Mesenchymal stem cell (in vitro differentiated cells and primary cell): ENCODE measurements around the gene FAM117A.

Source experiments
- DNase-seq: peaks from one replicate; pipeline ENCODE4 v3.0.0-alpha.2; 2013
- H2AFZ ChIP-seq: one replicate; pipeline ENCODE4 v1.6.1; 2013; ENCODE audit warnings: low read depth, mild to moderate bottlenecking, control low read depth, inconsistent platforms, low read length, moderate library complexity
- H2AK5ac ChIP-seq: 2 replicates; pipeline ENCODE4 v1.6.1; 2013; ENCODE audit warnings: low read length, moderate library complexity, mild to moderate bottlenecking, inconsistent platforms; ENCODE audit not compliant: severe bottlenecking
- H2BK120ac ChIP-seq: one replicate; pipeline ENCODE4 v1.6.1; 2013; ENCODE audit warnings: low read depth, mild to moderate bottlenecking, inconsistent platforms, low read length, moderate library complexity
- H2BK12ac ChIP-seq, 2 experiments: one replicate each; pipeline ENCODE4 v1.6.1; 2013; ENCODE audit warnings: inconsistent platforms in 2 of 2, low read length in 2 of 2, mild to moderate bottlenecking in 2 of 2, moderate library complexity in 2 of 2, control low read depth in 1 of 2
- H2BK15ac ChIP-seq: one replicate; pipeline ENCODE4 v1.6.1; 2013; ENCODE audit warnings: mild to moderate bottlenecking, low read depth, inconsistent platforms; ENCODE audit not compliant: poor library complexity, severe bottlenecking
- H2BK5ac ChIP-seq: 2 replicates; pipeline ENCODE4 v1.6.1; 2013; ENCODE audit warnings: low read depth, mild to moderate bottlenecking, low read length, control low read depth, inconsistent platforms; ENCODE audit not compliant: poor library complexity, severe bottlenecking
- H3K14ac ChIP-seq, 2 experiments: one replicate each; pipeline ENCODE4 v1.6.1; 2013; ENCODE audit warnings: inconsistent platforms in 2 of 2, low read length in 2 of 2, control low read depth in 1 of 2, mild to moderate bottlenecking in 1 of 2, moderate library complexity in 1 of 2
- H3K18ac ChIP-seq, 2 experiments: one replicate each; pipeline ENCODE4 v1.6.1; 2013; ENCODE audit warnings: inconsistent platforms in 2 of 2, low read length in 2 of 2, control low read depth in 1 of 2, low read depth in 1 of 2, mild to moderate bottlenecking in 1 of 2
- H3K23ac ChIP-seq, 2 experiments: one replicate each; pipeline ENCODE4 v1.6.1; 2013; ENCODE audit warnings: inconsistent platforms in 2 of 2, low read length in 2 of 2, mild to moderate bottlenecking in 2 of 2, moderate library complexity in 2 of 2, control low read depth in 1 of 2
- H3K27ac ChIP-seq: 2 replicates; pipeline ENCODE4 v1.5.1; 2013; ENCODE audit warnings: mild to moderate bottlenecking, moderate library complexity, low read length, control low read depth, inconsistent platforms; ENCODE audit not compliant: poor library complexity, severe bottlenecking
- H3K27me3 ChIP-seq, 2 experiments: 2 replicates each; pipeline versions ENCODE4 v1.6.1 to v1.7.0; 2013; ENCODE audit warnings: low read length in 2 of 2, mild to moderate bottlenecking in 2 of 2, moderate library complexity in 2 of 2, control low read depth in 1 of 2, inconsistent platforms in 1 of 2; ENCODE audit not compliant: control insufficient read depth in 1 of 2, insufficient read depth in 1 of 2
- H3K36me3 ChIP-seq, 2 experiments: 2 replicates each; pipeline versions ENCODE4 v1.6.1 to v1.7.0; 2013; ENCODE audit warnings: low read length in 2 of 2, control low read depth in 1 of 2, inconsistent platforms in 1 of 2, low read depth in 1 of 2, mild to moderate bottlenecking in 1 of 2; ENCODE audit not compliant: insufficient read depth in 2 of 2, control insufficient read depth in 1 of 2
- H3K4ac ChIP-seq, 2 experiments: one replicate each; pipeline ENCODE4 v1.6.1; 2013; ENCODE audit warnings: inconsistent platforms in 2 of 2, low read length in 2 of 2, mild to moderate bottlenecking in 2 of 2, moderate library complexity in 2 of 2, control low read depth in 1 of 2, low read depth in 1 of 2
- H3K4me1 ChIP-seq: 2 replicates; pipeline ENCODE4 v1.6.1; 2013; ENCODE audit warnings: low read depth, low read length, control low read depth; ENCODE audit not compliant: control insufficient read depth, insufficient read depth
- H3K4me2 ChIP-seq: 2 replicates; pipeline ENCODE4 v1.6.1; 2013; ENCODE audit warnings: low read length, mild to moderate bottlenecking, inconsistent platforms; ENCODE audit not compliant: poor library complexity, severe bottlenecking
- H3K4me3 ChIP-seq, 2 experiments: 2 replicates each; pipeline versions ENCODE4 v1.5.1 to v1.7.0; 2013; ENCODE audit warnings: low read length in 2 of 2, mild to moderate bottlenecking in 2 of 2, control low read depth in 1 of 2, low read depth in 1 of 2; ENCODE audit not compliant: insufficient read depth in 1 of 2
- H3K79me1 ChIP-seq: replicated peaks from 2 replicates; pipeline ENCODE4 v1.6.1; 2013; ENCODE audit warnings: mild to moderate bottlenecking, control low read depth, low read length, inconsistent platforms; ENCODE audit not compliant: poor library complexity, severe bottlenecking
- H3K9ac ChIP-seq: 2 replicates; pipeline ENCODE4 v1.7.0; 2013; ENCODE audit warnings: mild to moderate bottlenecking, low read length, moderate library complexity
- H3K9me3 ChIP-seq: 2 replicates; pipeline ENCODE4 v1.7.0; 2013; ENCODE audit warnings: mild to moderate bottlenecking, low read length; ENCODE audit not compliant: control insufficient read depth
- H4K8ac ChIP-seq: one replicate; pipeline ENCODE4 v1.6.1; 2013; ENCODE audit warnings: inconsistent platforms, mild to moderate bottlenecking, low read length, moderate library complexity
- H4K91ac ChIP-seq: one replicate; pipeline ENCODE4 v1.6.1; 2013; ENCODE audit warnings: mild to moderate bottlenecking, low read length, inconsistent platforms
- WGBS: methylation state at CpG from one replicate; pipeline ENCODE4 v1.1.7; 2013; ENCODE audit warnings: mixed read lengths; 5-methylcytosine and 5-hydroxymethylcytosine counted together

FAM117A gene

GRCh38 chr17:49795372-49795771 is 31.4 kb upstream of the FAM117A start:
- Histone ChIP-seq H4K91ac (no peak overlapping the region), H3K4me2 (no peak overlapping the region), H3K4me3 (no peak overlapping the region), H3K36me3 (peaks cover 26 to 83% of the 10 kb centered on the region in 2 experiments), H3K9me3 (no peaks in the 10 kb centered on the region), H3K23ac (no peak overlapping the region), H2AFZ (no peak overlapping the region), H3K18ac (no peak overlapping the region), H3K27ac (no peak overlapping the region), H3K14ac (no peak overlapping the region), H4K8ac (no peak overlapping the region), H2BK120ac (no peak overlapping the region), H3K27me3 (no peaks in the 10 kb centered on the region), H3K79me1 (peaks cover 23% of the 10 kb centered on the region), H2BK5ac (no peak overlapping the region), H3K4me1 (peaks cover 4% of the 10 kb centered on the region), H2AK5ac (no peak overlapping the region), H3K4ac (no peak overlapping the region), H3K9ac (no peak overlapping the region), H2BK15ac (no peak overlapping the region), H2BK12ac (no peak overlapping the region)
- DNase-seq = no peak
- 97% methylated on average over 5 of the region's 5 CpGs for whole genome bisulfite sequencing

GRCh38 chr17:49793309-49793708 is 29.4 kb upstream of the FAM117A start:
- Histone ChIP-seq H3K79me1 (peaks cover 12% of the 10 kb centered on the region), H2AFZ (no peak overlapping the region), H2BK12ac (no peak overlapping the region), H3K9ac (no peak overlapping the region), H4K8ac (no peak overlapping the region), H3K4ac (no peak overlapping the region), H2AK5ac (no peak overlapping the region), H3K4me1 (peaks cover 4% of the 10 kb centered on the region), H2BK15ac (no peak overlapping the region), H3K4me3 (no peak overlapping the region), H3K14ac (no peak overlapping the region), H3K23ac (no peak overlapping the region), H3K27me3 (no peaks in the 10 kb centered on the region), H3K36me3 (peaks cover 20 to 67% of the 10 kb centered on the region in 2 experiments), H2BK120ac (no peak overlapping the region), H3K18ac (no peak overlapping the region), H4K91ac (no peak overlapping the region), H3K9me3 (no peaks in the 10 kb centered on the region), H3K27ac (no peak overlapping the region), H3K4me2 (no peak overlapping the region), H2BK5ac (no peak overlapping the region)
- no peak for DNase-seq
- 100% methylated on average over 3 of the region's 3 CpGs for WGBS

- Histone ChIP-seq H3K18ac (no peak overlapping the region), H4K8ac (no peak overlapping the region), H3K9me3 (no peaks in the 10 kb centered on the region), H2AK5ac (no peak overlapping the region), H3K4me1 (peaks cover 4% of the 10 kb centered on the region), H3K27me3 (no peaks in the 10 kb centered on the region), H3K79me1 (peaks cover 9% of the 10 kb centered on the region), H3K4me2 (peak overlapping the region; percentile 78), H4K91ac (no peak overlapping the region), H2BK15ac (no peak overlapping the region), H3K23ac (no peak overlapping the region), H3K36me3 (peaks cover 16 to 36% of the 10 kb centered on the region in 2 experiments), H3K4me3 (peak overlapping the region; percentile 52 to 98), H2BK120ac (no peak overlapping the region), H2BK12ac (no peak overlapping the region), H2AFZ (no peak overlapping the region), H2BK5ac (no peak overlapping the region), H3K27ac (no peak overlapping the region), H3K9ac (peak overlapping the region; percentile 76), H3K4ac (no peak overlapping the region), H3K14ac (no peak overlapping the region)
- no peak for DNase-seq
- WGBS = 12% methylated on average over 17 of the region's 17 CpGs
These were observed 25.3 kb upstream of the FAM117A start for GRCh38 chr17:49789243-49789578.

- WGBS = under 1% methylated on average over 47 of the region's 59 CpGs
- peaks cover 9% of the 10 kb centered on the region for H3K79me1 ChIP-seq
- peak within 1 kb of the TSS; percentile 100 for H2BK15ac ChIP-seq
- DNase-seq = peak; percentile 99
- no peak within 1 kb of the TSS for H2BK120ac ChIP-seq
- H3K14ac ChIP-seq = peak within 1 kb of the TSS in 1 of 2 experiments; percentile 100
- H3K9me3 ChIP-seq = no peaks in the 10 kb centered on the region
- H3K9ac ChIP-seq = peak within 1 kb of the TSS; percentile 100
- H4K91ac ChIP-seq = peak within 1 kb of the TSS; percentile 92
- H3K18ac ChIP-seq = peak within 1 kb of the TSS; percentile 97 to 99
- H2AK5ac ChIP-seq = peak within 1 kb of the TSS; percentile 66
- H3K4me2 ChIP-seq = peak within 1 kb of the TSS; percentile 92
- peak within 1 kb of the TSS; percentile 97 to 100 for H3K4ac ChIP-seq
- peak within 1 kb of the TSS; percentile 97 for H4K8ac ChIP-seq
- peak within 1 kb of the TSS; percentile 97 for H2BK5ac ChIP-seq
- peak within 1 kb of the TSS; percentile 98 for H3K27ac ChIP-seq
- peak within 1 kb of the TSS; percentile 29 to 54 for H2BK12ac ChIP-seq
- no peaks in the 10 kb centered on the region for H3K27me3 ChIP-seq
- peaks cover 13 to 30% of the 10 kb centered on the region in 2 experiments for H3K36me3 ChIP-seq
- no peak within 1 kb of the TSS for H3K23ac ChIP-seq
- peak within 1 kb of the TSS; percentile 98 to 100 for H3K4me3 ChIP-seq
- peak within 1 kb of the TSS; percentile 95 for H2AFZ ChIP-seq
- peaks cover 4% of the 10 kb centered on the region for H3K4me1 ChIP-seq
These were observed 24.7 kb upstream of the FAM117A start, which contains the start of gene KAT7 for GRCh38 chr17:49788478-49789242. Gene KAT7, plus strand, starts transcription at chr17:49788681. Its CDS starts 154 bp downstream, at chr17:49788835.
